HG03045 (cell line): ENCODE measurements around the gene POU3F4.

ENCODE experiments used
- ATAC-seq: cut with Tn5 transposase; IDR thresholded peaks from one replicate; pipeline ENCODE4 v1.9.1; 2021; ENCODE audit warnings: mild to moderate bottlenecking, moderate library complexity; ENCODE audit not compliant: unreplicated experiment

The POU3F4 gene

DNA sequence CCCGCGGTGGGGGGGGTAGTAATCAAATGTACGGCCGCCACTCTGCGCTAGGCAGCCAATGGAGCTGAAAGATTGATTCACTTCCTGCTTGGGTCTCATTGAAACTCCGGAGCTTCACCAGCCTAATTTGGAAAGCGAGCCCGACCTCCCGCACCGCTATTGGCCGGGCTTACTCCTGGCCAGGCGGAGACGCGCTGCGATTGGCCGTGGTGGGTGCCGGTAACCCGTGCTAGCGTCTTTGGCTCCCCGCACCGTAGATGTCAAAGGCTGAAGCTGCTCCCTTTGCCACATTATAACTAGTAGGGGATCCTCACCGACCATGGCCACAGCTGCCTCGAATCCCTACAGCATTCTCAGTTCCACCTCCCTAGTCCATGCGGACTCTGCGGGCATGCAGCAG lies at the start of gene POU3F4:
TSS of gene POU3F4 (plus strand) at position 285 of the 400 bp plus-strand sequence. CDS start at position 320, 35 bp downstream.
- ATAC-seq: no peak

DNA sequence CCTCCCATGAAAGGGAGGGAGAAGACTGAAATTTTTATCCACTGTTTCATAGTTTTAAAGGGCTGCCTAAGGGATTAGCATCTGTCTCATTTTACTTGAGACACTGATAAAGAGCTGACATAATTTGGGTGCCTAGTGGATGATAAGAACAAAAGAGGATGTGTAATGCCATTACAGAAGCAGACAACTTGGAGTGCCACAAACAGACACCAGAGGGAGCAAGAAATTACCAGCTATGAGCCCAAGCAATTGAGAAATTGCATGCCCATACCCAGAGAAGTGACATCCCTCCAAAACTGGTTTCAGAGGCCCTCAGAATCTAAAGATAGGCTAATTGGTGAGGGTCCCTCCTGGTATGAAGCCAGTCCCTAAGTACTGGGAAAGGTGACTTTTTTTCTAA lies 38.5 kb upstream of the POU3F4 start:
- ATAC-seq: no peak

DNA sequence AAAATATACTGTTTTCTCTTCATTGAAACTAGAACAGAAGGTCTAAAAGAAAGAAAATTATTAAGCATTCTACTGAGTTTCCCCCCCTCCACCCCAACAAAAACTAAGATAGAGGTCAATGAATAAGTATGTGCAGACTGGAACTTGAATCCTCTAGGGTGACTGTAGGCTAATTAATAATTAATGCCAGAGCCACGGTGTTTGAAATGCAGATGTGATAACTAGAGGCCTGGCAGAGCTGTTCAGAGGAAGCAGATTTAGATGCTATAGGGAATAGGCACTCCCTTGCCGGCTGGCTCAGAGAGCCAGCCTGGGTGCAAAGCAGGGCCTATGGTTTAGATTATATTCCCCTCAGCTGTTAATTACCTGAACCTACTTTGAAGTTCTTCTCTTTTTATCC lies 12.2 kb upstream of the POU3F4 start:
- ATAC-seq: no peak

DNA sequence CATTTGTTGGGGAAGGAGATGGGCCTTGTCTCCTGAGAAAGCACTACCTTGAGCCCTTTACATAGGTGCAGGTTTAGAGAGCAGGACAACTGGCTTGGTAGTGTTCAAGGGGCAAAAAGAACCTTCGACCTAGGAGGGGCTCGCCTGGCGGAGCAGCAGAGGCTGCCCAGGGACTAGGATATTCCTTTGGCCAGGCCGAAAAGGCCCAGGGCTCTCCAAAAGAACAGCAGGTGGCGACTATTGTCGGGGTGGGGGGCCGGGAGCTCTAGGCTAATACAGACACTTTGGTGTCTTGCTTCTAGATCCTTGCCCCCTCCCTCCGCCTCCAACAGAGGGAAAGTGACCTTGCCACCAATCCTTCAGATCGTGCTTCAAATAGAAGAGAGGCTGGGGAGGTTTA lies 7.1 kb upstream of the POU3F4 start:
- ATAC-seq: no peak

DNA sequence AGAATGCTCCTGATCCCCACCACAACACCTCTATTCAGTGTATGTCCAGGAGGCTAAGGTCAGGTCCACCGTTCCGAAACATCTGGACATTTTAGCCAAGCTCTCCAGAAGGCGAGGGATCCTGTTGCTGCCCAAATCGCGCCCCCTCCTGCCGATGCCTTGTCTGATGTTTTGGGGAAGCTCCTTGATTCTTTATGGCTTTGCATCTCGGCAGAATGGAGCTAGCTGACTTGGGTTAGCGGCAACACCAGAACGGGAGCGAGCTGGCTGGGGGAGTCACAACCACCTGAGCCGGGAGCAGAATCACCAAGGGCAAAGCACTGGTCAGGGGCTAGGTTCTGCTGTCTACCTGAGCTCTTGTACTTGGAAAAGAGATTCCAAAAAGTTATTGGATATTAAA lies 6.6 kb upstream of the POU3F4 start:
- ATAC-seq: no peak

DNA sequence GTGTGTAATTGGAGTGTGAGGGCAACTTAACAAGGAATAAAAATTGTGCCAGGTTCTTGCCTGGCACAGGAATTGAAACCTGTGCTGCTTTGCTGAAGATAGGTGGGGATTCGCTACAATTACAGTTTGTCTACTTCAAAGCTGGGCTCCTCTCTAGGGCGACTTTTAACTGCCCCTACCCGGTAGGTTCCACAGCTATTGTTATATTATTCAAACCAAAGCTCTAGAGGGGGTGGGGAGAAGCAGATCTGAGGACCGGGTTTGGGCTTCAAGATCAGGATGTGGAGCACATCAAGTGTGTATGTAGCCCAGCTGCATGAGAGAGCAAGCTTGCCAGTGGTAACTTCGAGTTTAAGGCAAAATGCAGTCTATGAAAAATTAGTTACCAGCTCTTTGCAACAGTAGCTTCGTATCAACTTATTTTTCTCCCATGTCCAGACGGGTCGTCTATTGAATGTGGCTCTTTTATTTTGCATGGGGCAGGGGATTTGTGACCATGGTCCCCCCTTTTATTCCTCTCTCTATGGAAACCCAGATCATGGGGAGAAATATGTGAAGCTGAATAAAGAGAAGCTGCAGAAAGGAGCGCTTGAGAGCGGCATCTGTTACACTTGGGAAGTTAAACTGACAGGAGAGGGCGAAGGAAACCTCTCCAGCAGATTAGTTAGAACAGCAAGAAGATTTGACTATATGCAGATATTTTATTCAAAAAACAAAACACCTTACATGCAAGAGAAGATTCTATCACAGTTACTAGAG lies 3.2 kb upstream of the POU3F4 start:
- ATAC-seq: no peak

DNA sequence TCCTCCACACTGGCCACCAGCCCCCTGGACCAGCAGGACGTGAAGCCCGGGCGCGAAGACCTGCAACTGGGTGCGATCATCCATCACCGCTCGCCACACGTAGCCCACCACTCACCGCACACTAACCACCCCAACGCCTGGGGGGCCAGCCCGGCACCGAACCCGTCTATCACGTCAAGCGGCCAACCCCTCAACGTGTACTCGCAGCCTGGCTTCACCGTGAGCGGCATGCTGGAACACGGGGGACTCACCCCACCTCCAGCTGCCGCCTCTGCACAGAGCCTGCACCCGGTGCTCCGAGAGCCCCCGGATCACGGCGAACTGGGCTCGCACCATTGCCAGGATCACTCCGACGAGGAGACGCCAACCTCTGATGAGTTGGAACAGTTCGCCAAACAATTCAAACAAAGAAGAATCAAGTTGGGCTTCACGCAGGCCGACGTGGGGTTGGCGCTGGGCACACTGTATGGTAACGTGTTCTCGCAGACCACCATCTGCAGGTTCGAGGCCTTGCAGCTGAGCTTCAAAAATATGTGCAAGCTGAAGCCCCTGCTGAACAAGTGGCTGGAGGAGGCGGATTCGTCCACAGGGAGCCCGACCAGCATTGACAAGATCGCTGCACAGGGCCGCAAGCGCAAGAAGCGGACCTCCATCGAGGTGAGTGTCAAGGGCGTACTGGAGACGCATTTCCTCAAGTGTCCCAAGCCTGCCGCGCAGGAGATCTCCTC lies 600 bp downstream of the POU3F4 start:
- no peak for ATAC-seq

DNA sequence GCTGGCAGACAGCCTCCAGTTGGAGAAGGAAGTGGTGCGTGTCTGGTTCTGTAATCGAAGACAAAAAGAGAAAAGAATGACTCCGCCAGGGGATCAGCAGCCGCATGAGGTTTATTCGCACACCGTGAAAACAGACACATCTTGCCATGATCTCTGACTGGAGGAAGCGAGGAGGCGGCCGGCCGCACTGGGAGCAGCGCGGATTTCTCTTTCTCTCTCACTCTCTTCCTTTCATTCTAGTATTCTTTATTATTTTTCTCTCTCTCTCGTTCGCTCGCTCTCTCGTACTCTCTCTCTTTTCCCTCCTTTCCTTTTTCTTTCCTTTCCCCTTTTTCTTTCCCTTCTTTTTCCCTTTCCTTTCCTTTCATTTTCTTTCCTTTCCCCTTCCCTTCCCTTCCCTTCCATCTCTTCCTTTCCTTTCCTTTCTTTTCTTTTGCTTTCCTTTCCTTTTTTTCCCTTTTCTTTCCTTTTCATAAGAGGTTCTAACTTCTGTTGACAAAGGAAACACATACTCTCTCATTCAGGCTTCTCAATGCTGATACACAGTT lies 1.2 kb downstream of the POU3F4 start:
- no peak for ATAC-seq

DNA sequence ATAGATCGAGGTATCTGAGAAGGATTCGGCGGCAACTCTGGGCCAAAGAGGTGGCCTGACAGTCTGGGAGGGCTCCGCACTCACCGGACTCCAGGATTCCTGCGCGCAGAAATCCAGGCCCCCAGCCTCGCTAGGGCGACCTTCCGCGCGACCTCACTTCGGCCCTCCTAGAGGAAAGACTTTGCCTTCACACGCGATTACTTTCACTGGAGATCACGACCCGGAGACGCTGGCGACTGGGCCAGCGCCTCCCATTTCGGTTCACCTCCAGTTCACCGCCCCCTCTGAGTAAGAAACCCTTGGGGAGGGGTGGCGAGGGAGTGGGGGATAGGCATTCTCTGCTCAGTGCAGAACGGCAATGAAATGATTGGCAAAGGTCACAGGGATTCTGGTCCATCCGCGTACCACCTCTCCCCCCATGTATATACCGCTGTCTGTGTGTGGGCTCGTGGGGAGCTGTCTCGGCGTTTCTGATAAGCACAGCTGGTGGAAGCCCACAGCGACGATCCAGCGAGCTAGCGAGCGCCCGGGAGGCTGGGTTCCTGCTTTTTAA lies 2.5 kb downstream of the POU3F4 start:
- no peak for ATAC-seq

DNA sequence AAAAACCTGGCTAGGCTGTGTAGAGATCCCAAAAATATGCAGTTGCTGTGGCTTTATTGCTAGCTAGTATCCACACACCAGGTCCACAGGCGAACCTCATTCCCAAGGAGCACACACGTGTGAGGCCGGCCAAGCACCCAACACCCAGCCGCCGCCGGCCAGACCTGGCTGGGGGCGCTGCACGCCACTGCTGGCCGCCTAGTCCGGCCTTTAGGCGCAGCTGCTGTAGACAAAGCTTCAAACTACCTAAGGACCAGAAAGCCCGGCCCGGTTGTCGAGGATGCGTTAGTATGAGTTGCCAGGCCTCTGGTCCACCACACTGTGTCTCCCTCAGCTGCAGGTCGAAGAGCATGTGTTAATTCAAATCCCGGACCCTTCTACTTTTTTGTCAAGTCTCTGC lies 3.1 kb downstream of the POU3F4 start:
- no peak for ATAC-seq

DNA sequence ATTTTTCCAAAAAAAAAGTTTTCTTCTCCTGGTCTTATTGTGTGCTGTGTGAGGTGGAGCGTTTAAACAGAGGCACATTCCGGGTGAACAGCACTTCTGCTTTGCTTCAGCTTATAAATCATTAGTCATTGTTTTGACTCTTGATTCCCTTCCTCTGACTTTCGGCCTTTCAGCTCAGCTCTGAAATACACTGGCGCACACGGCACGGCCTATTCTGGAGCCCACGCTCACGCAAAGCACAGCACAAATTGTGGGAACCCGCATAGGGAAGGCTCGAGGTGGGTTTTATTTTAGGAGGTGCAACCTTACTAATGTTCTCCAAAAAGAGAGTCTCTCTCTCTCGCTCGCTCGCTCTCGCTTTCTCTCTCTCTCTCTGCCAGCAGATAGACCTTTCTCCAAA lies 4.0 kb downstream of the POU3F4 start:
- ATAC-seq: no peak

DNA sequence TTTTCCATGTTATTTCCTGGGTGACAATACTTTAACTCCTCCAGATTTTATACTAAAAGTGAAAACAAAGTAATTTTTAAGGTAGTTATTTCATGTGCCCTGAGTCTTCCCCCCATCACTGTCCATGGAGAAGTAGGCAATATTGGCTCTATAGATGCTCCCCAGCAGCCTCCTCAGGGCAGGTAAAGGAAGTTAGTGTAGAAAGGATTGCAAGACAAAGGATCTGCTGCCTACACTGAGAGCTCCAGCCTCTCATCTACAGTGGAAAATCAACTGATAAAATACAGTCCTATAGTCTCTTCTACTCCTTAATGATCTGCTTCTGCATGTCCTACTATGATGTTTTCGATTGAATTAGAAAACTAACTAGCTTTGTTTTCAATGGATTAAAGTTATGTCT lies 8.5 kb downstream of the POU3F4 start:
- ATAC-seq: no peak

DNA sequence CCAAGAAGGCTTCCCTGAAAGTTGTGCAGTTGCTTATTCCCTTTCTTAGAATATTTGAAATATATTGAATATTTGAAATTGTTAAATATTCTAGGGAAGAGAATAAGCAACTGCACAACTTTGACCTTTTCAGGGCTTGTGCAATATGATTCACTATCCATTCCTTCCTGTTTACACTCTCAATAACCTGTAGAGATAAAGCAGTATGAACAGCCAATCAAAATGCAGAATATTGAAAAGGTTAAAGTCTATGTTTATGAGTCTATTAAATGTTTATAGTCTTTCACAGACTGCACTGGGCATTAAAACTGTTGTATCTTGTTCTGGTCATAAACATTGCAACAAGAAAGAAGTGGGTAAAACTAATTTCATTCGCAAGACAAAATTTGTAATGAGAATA lies 13.8 kb downstream of the POU3F4 start:
- no peak for ATAC-seq

DNA sequence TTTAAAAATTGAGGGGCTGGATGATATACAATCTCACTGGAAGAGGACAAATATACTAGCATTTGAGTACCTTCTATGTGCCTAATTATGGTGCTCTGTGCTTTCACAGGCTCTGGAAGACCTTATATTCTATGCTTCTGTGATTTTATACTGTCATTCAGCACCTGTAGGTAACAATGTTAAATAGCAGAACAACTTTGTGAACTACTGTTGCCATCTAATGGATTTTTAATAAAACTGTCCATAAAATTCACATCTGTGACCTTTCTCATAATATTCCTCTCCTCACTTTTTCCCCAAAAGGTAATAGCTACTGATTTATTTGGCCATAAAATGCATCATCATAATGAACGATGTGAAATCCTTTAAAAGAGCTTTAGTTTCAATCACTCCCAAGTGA lies 21.9 kb downstream of the POU3F4 start:
- no peak for ATAC-seq

DNA sequence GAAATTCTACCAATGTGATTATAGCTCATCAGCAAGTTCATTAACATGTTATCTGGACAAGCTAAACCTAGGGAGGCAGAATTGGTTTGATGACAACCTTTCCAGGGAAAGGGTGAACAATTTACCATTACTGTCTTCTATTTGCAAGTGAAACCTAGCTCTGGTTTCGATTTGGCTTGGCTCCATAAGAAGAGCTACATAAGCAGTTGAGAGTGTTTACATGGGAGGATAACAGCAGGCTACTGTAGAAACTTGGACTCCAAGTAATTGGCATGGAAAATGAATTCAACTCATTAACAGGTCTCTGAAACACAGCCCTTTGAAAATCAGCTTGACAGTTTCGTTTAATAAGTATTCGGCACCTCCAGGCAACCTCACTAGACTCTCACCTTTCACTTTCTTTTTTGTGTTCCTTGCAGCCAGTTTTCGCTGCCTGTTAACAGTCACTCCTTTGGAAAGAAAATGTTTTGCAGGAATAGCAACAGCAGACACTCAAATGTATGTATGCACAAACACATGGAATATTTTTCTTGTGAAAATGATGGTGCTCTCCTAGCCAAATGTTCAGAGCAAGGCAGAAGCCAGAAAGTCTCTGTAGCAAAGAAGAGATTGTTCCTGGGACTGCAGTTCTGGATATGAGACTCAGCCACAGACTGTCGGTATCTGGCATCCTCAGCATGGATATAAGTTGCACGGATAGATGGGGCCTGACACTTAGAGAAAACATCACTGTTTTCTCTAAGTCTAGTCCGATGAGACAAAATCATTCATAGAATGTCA lies 27.5 kb downstream of the POU3F4 start:
- no peak for ATAC-seq
